Measurements from ENCODE around the gene SEPTIN11.

- TF ChIP-seq CTCF (IDR thresholded peaks at IDR 0.05; ENCODE audit: insufficient read depth, low read depth, low read length) (no peak), EZH2 (IDR thresholded peaks at IDR 0.05; ENCODE audit: insufficient read depth, low read length) (no peak)
These were observed 47.5 kb downstream of the SEPTIN11 start for GRCh38 chr4:76997077-76997476.
